Body of pancreas (tissue), 4 donors: ENCODE data around the gene GAST.

Source experiments
- POLR2A ChIP-seq, 3 donors: fragments of 450-650 bp; IDR thresholded peaks; one replicate each; pipeline ENCODE4 v1.6.1; 2016; ENCODE audit warnings: antibody characterized with exemption in 3 of 3, mild to moderate bottlenecking in 2 of 3
- TF ChIP-seq, protein P1 (sequence below), 7 experiments: fragments of 450-650 bp in 4 of 7; fragments of 200-600 bp in 3 of 7; sonication (generic) in 3 of 7; IDR thresholded peaks; one replicate each; pipeline ENCODE4 v1.5.1; 2016 to 2019; ENCODE audit warnings: antibody characterized with exemption in 7 of 7

- no peak for TF ChIP-seq POLR2A (IDR thresholded peaks at IDR 0.05)
- TF ChIP-seq, protein P1, sequence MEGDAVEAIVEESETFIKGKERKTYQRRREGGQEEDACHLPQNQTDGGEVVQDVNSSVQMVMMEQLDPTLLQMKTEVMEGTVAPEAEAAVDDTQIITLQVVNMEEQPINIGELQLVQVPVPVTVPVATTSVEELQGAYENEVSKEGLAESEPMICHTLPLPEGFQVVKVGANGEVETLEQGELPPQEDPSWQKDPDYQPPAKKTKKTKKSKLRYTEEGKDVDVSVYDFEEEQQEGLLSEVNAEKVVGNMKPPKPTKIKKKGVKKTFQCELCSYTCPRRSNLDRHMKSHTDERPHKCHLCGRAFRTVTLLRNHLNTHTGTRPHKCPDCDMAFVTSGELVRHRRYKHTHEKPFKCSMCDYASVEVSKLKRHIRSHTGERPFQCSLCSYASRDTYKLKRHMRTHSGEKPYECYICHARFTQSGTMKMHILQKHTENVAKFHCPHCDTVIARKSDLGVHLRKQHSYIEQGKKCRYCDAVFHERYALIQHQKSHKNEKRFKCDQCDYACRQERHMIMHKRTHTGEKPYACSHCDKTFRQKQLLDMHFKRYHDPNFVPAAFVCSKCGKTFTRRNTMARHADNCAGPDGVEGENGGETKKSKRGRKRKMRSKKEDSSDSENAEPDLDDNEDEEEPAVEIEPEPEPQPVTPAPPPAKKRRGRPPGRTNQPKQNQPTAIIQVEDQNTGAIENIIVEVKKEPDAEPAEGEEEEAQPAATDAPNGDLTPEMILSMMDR (IDR thresholded peaks at IDR 0.05), result no peak
These were observed 50.7 kb downstream of the GAST start for GRCh38 chr17:41762841-41763240.
